Measurements from ENCODE around the gene COX8A.
"Not testable (repeated sequence)": the region's sequence is repeated elsewhere in the genome, so short reads cannot be mapped to it uniquely, and the experiment has no call there.

COX8A gene

GRCh38 chr11:63974259-63975143 lies at the start of gene COX8A:
Gene COX8A (plus strand): TSS chr11:63974620. CDS start chr11:63974681, 61 bp downstream.
- DNase-seq (ENCODE audit: low spot score), result peak; percentile 100

- no peak for DNase-seq (ENCODE audit: low spot score)
Observed at GRCh38 chr11:63929616-63930015, 44.8 kb upstream of the COX8A start.

GRCh38 chr11:63931045-63931444 lies 43.4 kb upstream of the COX8A start:
- no peak for DNase-seq (ENCODE audit: low spot score)

GRCh38 chr11:63931876-63932275 lies 42.5 kb upstream of the COX8A start:
- DNase-seq (ENCODE audit: low spot score), result no peak

- DNase-seq (ENCODE audit: low spot score), result no peak
Observed at GRCh38 chr11:63933459-63933858, 41.0 kb upstream of the COX8A start.

- no peak for DNase-seq (ENCODE audit: low spot score)
Observed at GRCh38 chr11:63937713-63938478, 36.5 kb upstream of the COX8A start.

- DNase-seq (ENCODE audit: low spot score), result peak; percentile 100
Observed at GRCh38 chr11:63938479-63939396, 35.7 kb upstream of the COX8A start, which contains the start of gene NAA40. Gene NAA40 (plus strand): TSS chr11:63939002. CDS start chr11:63939097, 95 bp downstream.

GRCh38 chr11:63939397-63939891 lies 35.0 kb upstream of the COX8A start:
- DNase-seq (ENCODE audit: low spot score), result peak; percentile 17

- DNase-seq (ENCODE audit: low spot score), result no peak
Observed at GRCh38 chr11:63940786-63941185, 33.6 kb upstream of the COX8A start.

GRCh38 chr11:63941901-63942300 lies 32.5 kb upstream of the COX8A start:
- no peak for DNase-seq (ENCODE audit: low spot score)

GRCh38 chr11:63942803-63943202 lies 31.6 kb upstream of the COX8A start:
- DNase-seq (ENCODE audit: low spot score), result no peak

- no peak for DNase-seq (ENCODE audit: low spot score)
Observed at GRCh38 chr11:63944987-63945386, 29.4 kb upstream of the COX8A start.

- DNase-seq (ENCODE audit: low spot score), result peak; percentile 78
Observed at GRCh38 chr11:63945477-63946163, 28.8 kb upstream of the COX8A start.

GRCh38 chr11:63951779-63952536 lies 22.5 kb upstream of the COX8A start:
- no peak for DNase-seq (ENCODE audit: low spot score)

- DNase-seq (ENCODE audit: low spot score), result no peak
Observed at GRCh38 chr11:63952570-63952969, 21.9 kb upstream of the COX8A start.

GRCh38 chr11:63958008-63958407 lies 16.4 kb upstream of the COX8A start:
- no peak for DNase-seq (ENCODE audit: low spot score)

GRCh38 chr11:63961608-63962412 lies 12.6 kb upstream of the COX8A start:
- no peak for DNase-seq (ENCODE audit: low spot score)

- DNase-seq (ENCODE audit: low spot score), result not testable (repeated sequence)
Observed at GRCh38 chr11:63963895-63964294, 10.5 kb upstream of the COX8A start.

- no peak for DNase-seq (ENCODE audit: low spot score)
Observed at GRCh38 chr11:63966444-63966843, 8.0 kb upstream of the COX8A start.

Measured in kidney tubule cell (primary cell).